ENCODE data around the gene MGAT2. TPM values are rescaled to one million over a fixed set of nuclear protein-coding genes. Genes with fewer than 3 reads are reported as not detected.

Gene MGAT2
- total RNA-seq, 1 donor from 2014 or later = 12.0 TPM

DNA sequence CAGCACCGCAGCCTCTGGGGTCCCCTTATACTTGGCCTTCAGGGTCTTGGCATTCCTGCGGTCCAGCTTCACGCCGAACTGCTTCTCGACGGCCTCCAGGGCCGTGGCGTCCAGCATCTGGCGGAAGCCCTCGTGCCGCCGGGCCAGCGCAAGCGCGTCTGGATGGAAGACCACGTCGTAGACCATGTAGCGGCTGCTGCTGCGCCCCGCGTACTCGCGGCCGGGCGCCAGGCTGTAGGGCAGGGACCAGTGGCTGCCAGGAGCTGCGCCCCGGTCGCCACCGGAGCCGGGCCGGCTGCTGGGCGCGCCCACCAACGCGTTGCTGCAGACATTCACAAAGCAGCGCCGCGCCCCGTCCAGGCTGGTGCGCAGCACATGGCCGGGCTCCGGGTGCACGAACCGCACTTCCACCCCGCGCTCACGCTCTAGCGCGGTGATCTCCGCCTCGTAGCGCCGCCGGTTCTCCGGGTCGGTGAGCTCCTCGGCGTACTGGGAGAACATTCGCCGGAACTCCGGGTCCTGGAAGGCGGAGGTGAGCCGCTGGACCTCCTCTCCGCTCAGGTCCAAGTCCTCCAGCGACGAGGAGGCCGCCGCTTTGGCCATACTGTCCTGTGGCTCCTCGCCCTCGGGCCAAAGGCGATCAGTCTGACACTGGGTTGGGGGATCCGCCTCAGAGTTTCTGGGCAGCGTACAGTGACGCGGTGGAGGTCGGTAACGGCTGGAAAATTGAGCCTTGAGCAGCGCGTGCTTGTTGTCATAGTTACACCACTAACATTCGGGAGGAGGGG lies 14.1 kb downstream of the MGAT2 start, which contains the start of gene DNAAF2:
TSS of gene DNAAF2 (minus strand) at position 698 of the 788 bp plus-strand sequence. CDS start at position 603, 95 bp downstream.
- intact Hi-C loops (cut with micrococcal nuclease) = loop anchor here (10.0 kb wide), 1 partner anchor 130 kb away; the partner anchor contains the start of gene KLHDC2
- TF ChIP-seq, protein P1, sequence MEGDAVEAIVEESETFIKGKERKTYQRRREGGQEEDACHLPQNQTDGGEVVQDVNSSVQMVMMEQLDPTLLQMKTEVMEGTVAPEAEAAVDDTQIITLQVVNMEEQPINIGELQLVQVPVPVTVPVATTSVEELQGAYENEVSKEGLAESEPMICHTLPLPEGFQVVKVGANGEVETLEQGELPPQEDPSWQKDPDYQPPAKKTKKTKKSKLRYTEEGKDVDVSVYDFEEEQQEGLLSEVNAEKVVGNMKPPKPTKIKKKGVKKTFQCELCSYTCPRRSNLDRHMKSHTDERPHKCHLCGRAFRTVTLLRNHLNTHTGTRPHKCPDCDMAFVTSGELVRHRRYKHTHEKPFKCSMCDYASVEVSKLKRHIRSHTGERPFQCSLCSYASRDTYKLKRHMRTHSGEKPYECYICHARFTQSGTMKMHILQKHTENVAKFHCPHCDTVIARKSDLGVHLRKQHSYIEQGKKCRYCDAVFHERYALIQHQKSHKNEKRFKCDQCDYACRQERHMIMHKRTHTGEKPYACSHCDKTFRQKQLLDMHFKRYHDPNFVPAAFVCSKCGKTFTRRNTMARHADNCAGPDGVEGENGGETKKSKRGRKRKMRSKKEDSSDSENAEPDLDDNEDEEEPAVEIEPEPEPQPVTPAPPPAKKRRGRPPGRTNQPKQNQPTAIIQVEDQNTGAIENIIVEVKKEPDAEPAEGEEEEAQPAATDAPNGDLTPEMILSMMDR (IDR thresholded peaks at IDR 0.05; ENCODE audit: borderline replicate concordance) = no peak
- DNase-seq = peak; percentile 53
- H3K27ac ChIP-seq (replicated peaks) = peak within 1 kb of the TSS; percentile 95
- peak within 1 kb of the TSS; percentile 82 for H3K4me3 ChIP-seq
- no peaks in the 10 kb centered on the region for H3K27me3 ChIP-seq (ENCODE audit: low read depth)
- peaks cover 89% of the 10 kb centered on the region for H3K4me1 ChIP-seq
- H3K36me3 ChIP-seq = peaks cover 10% of the 10 kb centered on the region
- H3K9me3 ChIP-seq (replicated peaks) = no peaks in the 10 kb centered on the region

DNA sequence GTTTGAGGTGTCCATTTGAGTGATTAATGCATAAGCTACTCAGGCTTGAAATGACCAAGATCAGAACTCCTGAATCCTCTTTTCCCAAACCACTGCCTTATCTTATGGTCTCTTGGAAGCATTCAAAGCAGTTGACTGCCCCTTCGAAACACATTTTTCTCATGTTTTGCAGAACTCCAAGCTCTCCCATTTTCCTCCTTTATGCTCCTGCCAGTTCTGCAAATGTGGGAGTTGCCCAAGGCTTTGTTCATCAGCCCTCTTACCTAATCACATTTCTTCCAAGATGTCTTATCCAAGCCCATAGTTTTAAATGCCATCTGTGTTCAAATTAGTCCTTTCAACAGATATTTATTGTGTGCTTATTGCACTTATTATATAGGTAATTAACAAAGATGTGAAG lies 16.3 kb downstream of the MGAT2 start:
- H3K27me3 ChIP-seq (ENCODE audit: low read depth) = no peaks in the 10 kb centered on the region
- DNase-seq = no peak
- peak overlapping the region; percentile 82 for H3K4me3 ChIP-seq
- intact Hi-C loops (cut with micrococcal nuclease) = loop anchor here (10.0 kb wide), 1 partner anchor 128 kb away; the partner anchor contains the start of gene KLHDC2
- peaks cover 92% of the 10 kb centered on the region for H3K4me1 ChIP-seq
- no peaks in the 10 kb centered on the region for H3K9me3 ChIP-seq (replicated peaks)
- H3K36me3 ChIP-seq = peaks cover 10% of the 10 kb centered on the region
- H3K27ac ChIP-seq (replicated peaks) = peak overlapping the region; percentile 95
- TF ChIP-seq, protein P1 (IDR thresholded peaks at IDR 0.05; ENCODE audit: borderline replicate concordance) = no peak

DNA sequence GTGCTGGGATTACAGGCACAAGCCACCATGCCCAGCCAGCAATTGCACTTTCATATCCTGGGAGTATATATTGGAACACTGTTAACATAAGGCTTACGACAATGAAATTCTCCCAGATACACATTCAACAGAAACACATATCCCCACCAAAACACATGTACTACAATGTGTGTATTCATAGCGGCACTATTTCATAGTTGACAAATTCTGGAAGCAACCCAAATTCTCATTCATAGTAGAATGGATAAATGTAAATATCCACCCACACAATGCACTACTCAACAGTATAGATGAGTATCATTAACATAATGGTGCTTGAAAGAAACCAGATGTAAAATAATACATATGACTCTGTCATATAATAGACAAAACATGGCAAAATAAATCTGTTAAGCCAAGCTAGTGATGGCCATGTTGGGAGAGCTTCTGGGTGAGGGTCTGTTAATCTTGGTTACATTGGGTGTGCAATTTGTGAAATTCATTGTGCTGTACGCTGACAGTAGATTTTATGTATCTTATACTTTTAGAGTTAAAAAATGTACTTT lies 17.0 kb downstream of the MGAT2 start:
- Histone ChIP-seq H3K27ac (replicated peaks) (peak overlapping the region; percentile 74), H3K27me3 (ENCODE audit: low read depth) (no peaks in the 10 kb centered on the region), H3K4me3 (no peak overlapping the region), H3K36me3 (peaks cover 10% of the 10 kb centered on the region), H3K4me1 (peaks cover 92% of the 10 kb centered on the region), H3K9me3 (replicated peaks) (no peaks in the 10 kb centered on the region)
- intact Hi-C loops (cut with micrococcal nuclease) = loop anchor here (10.0 kb wide), 1 partner anchor 127 kb away; the partner anchor contains the start of gene KLHDC2
- no peak for DNase-seq
- TF ChIP-seq, protein P1 (IDR thresholded peaks at IDR 0.05; ENCODE audit: borderline replicate concordance) = no peak

DNA sequence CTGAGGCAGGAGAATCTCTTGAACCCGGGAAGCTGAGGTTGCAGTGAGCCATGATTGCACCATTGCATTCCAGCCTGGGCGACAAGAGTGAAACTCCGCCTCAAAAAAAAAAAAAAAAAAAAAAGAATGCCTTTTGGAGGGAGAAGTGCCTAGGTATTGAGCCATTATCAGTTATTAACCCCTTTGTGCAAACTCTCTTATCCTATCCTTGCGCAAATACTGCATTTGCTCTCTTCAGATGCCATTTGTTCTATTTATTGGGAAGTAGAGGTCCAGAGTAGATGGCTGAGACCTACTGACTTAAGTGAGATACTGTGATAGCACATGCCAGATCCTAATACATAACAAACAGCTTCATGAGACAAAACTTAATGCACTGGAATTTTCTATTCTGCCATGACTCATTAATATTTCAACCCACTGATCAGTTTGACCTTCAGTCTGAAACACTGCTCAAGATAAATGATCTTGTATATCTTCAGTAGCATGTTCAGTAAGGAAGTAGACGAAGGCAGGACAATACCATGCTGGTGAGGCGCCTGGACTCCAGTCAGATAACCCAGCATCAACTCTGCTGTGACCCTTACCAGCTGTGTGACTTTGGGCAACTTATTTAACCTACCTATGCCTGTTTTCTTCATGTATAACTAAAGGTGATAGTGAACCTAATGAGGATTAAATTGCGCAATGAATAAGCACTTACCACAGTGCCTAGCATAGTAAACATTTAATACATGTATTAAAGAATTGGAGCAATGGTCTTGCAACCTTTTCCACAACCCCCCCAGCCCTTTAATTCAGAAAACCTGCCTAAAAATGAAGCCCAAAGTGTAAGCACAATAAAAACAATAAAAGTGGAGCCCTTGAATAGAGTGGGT lies 20.2 kb downstream of the MGAT2 start:
- no peak for DNase-seq
- intact Hi-C loops (cut with micrococcal nuclease) = no loop called here
- Histone ChIP-seq H3K4me1 (peaks cover 68% of the 10 kb centered on the region), H3K9me3 (replicated peaks) (no peaks in the 10 kb centered on the region), H3K27ac (replicated peaks) (peak overlapping the region; percentile 74), H3K36me3 (peaks cover 10% of the 10 kb centered on the region), H3K4me3 (no peak overlapping the region), H3K27me3 (ENCODE audit: low read depth) (no peaks in the 10 kb centered on the region)
- TF ChIP-seq, protein P1 (IDR thresholded peaks at IDR 0.05; ENCODE audit: borderline replicate concordance) = no peak

DNA sequence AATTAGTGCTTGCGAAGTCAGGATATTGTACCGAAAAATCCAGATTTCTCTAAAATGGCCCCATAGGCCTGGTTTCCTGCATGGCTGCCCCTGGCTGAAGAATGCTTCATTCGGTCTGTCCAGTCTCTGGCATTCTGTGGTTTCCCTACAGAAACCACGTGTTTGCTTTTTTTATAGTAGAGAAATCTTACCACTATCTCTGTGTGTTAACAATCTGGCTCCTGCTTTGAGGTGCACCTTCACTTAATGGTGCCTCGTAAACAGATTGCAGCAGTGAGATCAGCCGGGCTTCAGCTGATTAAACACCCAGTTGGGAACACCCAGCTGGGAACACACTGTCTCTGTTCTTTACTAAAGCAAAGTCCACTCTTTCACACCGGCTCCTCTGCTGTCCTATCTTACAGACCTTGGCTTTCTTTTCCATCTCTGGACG lies 21.1 kb downstream of the MGAT2 start:
- DNase-seq = no peak
- Histone ChIP-seq H3K4me3 (peak overlapping the region; percentile 37), H3K27me3 (ENCODE audit: low read depth) (no peaks in the 10 kb centered on the region), H3K36me3 (peaks cover 10% of the 10 kb centered on the region), H3K9me3 (replicated peaks) (no peaks in the 10 kb centered on the region), H3K27ac (replicated peaks) (peak overlapping the region; percentile 74), H3K4me1 (peaks cover 58% of the 10 kb centered on the region)
- TF ChIP-seq, protein P1 (IDR thresholded peaks at IDR 0.05; ENCODE audit: borderline replicate concordance) = no peak
- intact Hi-C loops (cut with micrococcal nuclease) = no loop called here
